HG03565 (cell line): Measurements from ENCODE around the gene SENP7.
"Not testable (repeated sequence)": the region's sequence is repeated elsewhere in the genome, so short reads cannot be mapped to it uniquely, and the experiment has no call there.

ENCODE experiments used
- ATAC-seq: cut with Tn5 transposase; IDR thresholded peaks from one replicate; pipeline ENCODE4 v1.9.1; 2021; ENCODE audit warnings: mild to moderate bottlenecking, moderate library complexity; ENCODE audit not compliant: unreplicated experiment

SENP7 gene, protein sequence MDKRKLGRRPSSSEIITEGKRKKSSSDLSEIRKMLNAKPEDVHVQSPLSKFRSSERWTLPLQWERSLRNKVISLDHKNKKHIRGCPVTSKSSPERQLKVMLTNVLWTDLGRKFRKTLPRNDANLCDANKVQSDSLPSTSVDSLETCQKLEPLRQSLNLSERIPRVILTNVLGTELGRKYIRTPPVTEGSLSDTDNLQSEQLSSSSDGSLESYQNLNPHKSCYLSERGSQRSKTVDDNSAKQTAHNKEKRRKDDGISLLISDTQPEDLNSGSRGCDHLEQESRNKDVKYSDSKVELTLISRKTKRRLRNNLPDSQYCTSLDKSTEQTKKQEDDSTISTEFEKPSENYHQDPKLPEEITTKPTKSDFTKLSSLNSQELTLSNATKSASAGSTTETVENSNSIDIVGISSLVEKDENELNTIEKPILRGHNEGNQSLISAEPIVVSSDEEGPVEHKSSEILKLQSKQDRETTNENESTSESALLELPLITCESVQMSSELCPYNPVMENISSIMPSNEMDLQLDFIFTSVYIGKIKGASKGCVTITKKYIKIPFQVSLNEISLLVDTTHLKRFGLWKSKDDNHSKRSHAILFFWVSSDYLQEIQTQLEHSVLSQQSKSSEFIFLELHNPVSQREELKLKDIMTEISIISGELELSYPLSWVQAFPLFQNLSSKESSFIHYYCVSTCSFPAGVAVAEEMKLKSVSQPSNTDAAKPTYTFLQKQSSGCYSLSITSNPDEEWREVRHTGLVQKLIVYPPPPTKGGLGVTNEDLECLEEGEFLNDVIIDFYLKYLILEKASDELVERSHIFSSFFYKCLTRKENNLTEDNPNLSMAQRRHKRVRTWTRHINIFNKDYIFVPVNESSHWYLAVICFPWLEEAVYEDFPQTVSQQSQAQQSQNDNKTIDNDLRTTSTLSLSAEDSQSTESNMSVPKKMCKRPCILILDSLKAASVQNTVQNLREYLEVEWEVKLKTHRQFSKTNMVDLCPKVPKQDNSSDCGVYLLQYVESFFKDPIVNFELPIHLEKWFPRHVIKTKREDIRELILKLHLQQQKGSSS

GRCh38 chr3:101512646-101513418 lies at the start of gene SENP7:
Gene SENP7 (minus strand): TSS chr3:101513212. CDS start chr3:101513130, 82 bp downstream.
- no peak for ATAC-seq

DNA sequence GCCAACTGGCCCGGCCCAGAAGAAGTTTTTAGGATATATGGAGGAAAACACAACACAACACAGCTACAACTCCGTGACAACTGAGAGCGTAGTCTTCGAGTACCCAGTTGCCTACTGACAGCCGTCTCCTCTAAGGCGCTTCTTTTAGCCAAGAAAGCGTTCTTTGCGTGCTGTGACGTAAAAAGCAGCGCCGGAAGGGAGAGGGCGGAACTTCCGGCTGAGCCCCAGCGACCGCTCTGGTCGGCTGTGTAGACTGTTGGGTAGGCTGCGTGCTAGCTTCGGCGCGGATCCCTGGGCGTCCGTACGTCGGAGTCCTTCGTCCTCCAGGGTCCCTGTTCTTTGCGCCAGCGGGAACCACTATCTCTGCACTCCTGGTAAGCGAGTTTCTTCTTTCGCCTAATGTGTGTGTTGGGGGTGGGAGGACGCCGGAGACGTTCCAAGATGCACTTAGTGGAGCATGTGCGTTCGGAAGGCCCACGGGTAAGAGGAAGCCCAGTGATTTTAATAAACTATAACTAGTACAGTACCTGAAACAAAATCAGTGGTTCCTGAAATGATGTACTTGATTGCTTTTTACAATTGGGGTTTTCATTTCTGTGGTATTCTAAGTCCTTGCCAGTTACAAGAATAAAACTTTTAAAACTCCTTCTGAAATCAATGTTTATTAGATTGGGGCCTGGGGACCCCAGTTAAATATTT lies 48.8 kb upstream of the SENP7 start, which contains the start of gene TRMT10C:
TSS of gene TRMT10C (plus strand) at position 239 of the 699 bp plus-strand sequence. CDS start 2,914 bp downstream, outside the sequence.
- ATAC-seq = peak; percentile 99

- no peak for ATAC-seq
Observed at GRCh38 chr3:101556064-101556463, 43.1 kb upstream of the SENP7 start.

DNA sequence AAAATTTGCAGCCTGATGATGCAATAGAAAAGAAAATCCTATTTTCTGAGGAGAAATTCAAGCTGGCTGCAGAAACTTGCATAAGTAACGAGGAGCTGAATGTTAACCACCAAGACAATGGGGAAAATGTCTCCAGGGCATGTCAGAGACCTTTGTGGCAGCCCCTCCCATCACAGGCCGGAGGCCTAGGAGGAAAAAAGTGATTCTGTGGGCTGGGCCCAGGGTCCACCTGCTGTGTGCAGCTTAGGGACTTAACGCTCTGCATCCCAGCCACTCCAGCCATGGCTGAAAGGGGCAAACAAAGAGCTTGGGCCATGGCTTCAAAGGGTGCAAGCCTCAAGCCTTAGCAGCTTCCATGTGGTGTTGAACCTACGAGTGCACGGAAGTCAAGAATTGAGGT lies 40.4 kb upstream of the SENP7 start:
- not testable (repeated sequence) for ATAC-seq

DNA sequence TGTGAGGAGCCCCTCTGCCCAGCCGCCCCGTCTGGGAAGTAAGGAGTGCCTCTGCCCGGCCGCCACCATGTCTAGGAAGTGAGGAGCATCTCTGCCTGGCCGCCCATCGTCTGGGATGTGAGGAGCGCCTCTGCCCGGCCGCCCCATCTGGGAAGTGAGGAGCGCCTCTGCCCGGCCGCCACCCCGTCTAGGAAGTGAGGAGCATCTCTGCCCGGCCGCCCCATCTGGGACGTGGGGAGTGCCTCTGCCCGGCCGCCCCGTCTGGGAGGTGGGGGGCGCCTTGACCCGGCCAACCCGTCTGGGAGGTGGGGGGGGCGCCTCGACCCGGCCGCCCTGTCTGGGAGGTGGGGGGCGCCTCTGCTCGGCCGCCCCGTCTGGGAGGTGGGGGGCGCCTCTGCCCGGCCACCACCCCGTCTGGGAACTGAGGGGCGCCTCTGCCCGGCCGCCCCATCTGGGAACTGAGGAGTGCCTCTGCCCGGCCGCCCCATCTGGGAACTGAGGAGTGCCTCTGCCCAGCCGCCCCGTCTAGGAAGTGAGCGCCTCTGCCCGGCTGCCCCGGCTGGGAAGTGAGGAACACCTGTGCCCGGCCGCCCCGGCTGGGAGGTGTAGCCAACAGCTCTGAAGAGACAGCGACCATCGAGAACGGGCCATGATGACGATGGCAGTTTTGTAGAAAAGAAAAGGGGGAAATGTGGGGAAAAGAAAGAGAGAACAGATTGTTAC lies 38.5 kb upstream of the SENP7 start:
- not testable (repeated sequence) for ATAC-seq

GRCh38 chr3:101549473-101549872 lies 36.5 kb upstream of the SENP7 start:
- no peak for ATAC-seq

- no peak for ATAC-seq
Observed at GRCh38 chr3:101548527-101549105, 35.6 kb upstream of the SENP7 start.

DNA sequence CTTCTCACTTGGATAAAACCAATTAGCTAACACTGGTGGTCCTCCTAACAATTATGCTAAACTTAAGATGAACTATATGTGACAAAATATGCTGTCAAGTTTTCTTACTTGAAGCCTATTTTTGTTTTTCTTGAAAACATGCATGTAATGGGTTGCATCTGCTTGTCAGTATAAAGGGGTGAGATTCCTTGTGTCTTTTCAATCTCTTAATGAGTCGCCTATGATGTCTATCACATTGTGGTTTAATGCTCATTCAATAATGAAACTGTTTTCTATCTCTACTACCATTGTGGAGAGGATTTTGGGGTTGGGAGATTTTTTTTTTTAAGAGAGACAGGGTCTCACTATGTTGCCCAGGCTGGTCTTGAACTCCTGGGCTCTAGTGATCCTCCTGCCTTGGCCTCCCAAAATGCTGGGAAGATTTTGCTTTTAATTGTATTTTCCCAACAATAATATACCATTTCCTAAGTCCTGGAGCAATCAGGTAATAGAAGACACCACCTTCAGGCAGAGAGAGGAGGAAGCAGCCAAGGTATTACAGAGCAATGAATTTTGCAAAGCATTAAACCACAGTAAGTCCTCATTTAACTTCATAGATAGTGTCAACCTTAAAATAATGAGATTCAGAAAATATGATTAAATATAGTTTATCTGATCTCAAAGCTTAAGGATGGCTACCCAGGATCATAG lies 31.3 kb upstream of the SENP7 start:
- no peak for ATAC-seq

DNA sequence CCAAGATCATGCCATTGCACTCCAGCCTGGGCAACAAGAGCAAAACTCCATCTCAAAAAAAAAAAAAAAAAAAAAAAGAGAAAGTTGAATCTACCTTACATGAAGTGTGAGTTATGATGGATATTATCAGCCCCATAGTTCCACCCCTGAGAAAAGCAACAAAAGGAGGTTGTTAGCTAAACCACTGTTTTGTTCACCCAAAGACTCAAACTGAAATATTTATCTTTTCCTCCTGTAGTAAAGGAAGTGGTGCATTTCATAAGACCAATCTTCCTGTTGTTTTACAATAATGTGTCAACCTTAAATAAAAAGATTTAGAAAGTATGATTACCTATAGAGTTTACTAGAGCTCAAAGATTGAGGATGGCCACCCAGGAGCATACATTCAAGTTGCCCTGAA lies 29.9 kb upstream of the SENP7 start:
- ATAC-seq = no peak

- not testable (repeated sequence) for ATAC-seq
Observed at GRCh38 chr3:101536955-101537354, 23.9 kb upstream of the SENP7 start.

GRCh38 chr3:101536266-101536665 lies 23.3 kb upstream of the SENP7 start:
- ATAC-seq = no peak

GRCh38 chr3:101535221-101535620 lies 22.2 kb upstream of the SENP7 start:
- no peak for ATAC-seq

DNA sequence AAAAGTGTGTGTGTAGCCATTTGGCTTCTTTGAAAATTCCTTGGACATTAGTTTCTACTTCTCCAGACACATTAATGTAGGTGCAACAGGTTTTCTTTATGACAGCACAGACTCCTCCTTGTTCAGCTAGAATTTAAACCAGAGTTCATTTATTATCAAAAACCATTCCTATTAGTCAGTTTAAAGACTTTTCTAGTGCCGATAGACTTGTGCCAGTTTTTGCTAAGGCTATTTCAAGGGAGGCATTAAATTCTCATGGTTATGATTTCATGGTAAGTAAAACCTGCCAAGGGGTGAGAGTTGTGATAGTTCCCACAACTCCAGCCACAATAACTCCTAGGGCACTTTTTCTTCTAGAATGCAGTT lies 20.6 kb upstream of the SENP7 start:
- no peak for ATAC-seq

DNA sequence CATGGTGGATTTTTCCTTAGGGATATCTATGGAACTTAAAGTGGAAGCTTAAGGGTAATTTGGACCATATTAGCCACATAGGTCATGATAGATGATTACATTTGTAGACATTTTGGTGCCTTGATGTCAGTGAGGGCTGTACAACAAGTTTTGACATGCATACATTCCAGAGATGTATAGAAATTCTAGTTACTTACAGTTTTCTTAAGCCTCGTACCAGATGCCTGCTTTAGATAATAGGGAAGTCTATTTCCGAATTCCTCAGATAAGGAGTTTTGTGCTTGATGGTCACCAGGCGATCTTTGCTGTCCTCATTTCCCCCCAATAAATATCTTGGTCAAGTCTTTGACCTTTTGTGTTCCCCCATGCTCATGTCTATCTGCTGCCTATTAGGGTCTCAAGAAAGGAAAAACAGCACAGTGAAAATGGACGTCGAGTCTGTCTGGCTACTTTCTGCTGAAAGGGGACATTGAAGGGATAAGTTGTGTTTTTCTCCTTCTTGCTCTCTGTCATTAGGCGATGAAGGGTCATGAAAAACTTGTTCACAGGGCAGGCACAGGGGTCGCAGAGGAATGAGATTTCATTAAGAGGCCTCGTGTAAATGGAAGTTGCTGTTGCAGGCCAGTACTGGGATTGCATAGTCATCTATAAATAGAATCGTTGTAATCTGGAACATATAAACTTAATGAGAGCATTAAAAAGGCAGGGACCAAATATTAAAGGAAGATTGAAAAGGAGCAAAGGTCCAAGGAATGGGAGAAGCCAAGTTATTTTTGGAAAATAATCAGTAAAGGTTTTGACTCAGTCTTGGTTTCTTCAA lies 20.0 kb upstream of the SENP7 start:
- no peak for ATAC-seq

- no peak for ATAC-seq
Observed at GRCh38 chr3:101531473-101532086, 18.6 kb upstream of the SENP7 start.

GRCh38 chr3:101530686-101531047 lies 17.7 kb upstream of the SENP7 start:
- ATAC-seq = no peak
